ENCODE data around the gene FOXE1.

FOXE1 gene

GRCh38 chr9:97848480-97849237 is 4.4 kb upstream of the FOXE1 start:
- no peak for DNase-seq (ENCODE audit: low spot score)

DNA sequence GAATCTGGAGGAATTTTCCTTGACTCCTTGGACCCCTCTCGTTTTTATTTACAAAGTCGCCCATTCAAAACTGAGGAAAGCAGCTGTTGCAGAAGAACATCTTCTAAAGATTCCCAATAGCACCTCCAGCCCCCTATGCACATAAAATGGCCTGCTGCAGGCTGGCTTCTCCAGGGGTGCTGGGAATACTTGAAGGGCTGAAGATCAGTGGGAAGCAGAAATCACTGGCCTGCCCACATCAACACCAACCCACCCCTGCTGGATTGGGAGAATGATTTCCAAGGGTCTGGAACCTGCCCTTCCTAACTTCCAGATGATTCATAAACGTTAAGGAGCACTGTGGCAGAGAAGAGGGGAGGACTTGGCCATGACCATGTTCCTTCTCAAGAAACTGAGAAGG is 3.0 kb upstream of the FOXE1 start:
- DNase-seq (ENCODE audit: low spot score), result no peak

DNA sequence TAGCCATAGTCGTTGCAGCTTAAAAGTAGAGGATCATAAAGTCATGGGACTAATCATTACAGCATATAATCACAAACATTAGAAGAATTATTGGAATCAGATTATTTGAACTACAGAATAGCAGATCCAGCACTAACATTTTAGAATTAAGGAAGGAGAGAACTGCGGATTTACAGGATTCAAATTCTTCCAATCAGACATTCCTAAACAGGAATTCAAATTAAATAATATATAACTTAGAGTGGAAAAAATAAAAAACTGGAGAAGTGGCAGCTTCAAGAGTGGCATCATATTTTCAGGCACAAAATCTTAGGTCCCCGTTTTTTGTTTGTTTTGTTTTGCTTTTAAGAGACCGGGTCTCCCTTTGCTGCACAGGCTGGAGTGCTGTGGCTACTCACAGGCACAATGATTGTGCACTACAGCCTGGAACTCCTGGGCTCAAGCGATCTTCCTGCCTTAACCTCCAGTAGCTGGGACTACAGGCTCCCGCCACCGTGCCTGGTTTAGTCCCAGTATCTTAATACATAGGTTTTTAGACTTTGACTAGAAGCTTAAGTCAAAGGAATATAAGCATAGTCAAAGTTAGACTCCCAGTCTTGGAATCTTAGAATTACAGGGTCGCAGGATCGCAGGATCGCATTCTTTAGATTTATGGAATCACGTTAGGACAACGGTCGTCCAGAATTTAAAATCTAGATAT is 2.1 kb upstream of the FOXE1 start:
- DNase-seq (ENCODE audit: low spot score), result no peak

DNA sequence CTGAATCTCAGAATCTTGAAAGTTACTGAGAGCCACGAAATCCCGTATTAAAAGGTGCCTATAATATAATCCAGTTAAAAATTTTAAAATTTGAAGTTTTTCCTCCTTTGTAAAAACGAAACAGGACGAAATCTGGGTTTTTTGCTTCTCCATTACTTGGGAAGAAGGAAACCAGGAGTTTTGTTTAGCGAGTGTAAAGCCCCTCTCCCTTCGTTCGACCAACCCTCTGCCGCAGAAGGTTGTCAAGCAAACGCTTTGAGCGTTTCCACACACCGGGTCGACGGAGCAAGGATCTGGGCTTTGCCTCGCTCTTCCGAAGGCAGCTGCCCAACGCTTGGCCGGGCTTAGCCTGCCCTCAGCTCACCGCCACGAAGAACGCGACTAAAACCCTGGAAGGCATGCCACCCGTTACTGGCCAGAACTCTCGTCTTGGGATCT is 1.6 kb upstream of the FOXE1 start:
- no peak for DNase-seq (ENCODE audit: low spot score)

- DNase-seq (ENCODE audit: low spot score), result no peak
Observed at GRCh38 chr9:97852001-97852398, 1.0 kb upstream of the FOXE1 start.

DNA sequence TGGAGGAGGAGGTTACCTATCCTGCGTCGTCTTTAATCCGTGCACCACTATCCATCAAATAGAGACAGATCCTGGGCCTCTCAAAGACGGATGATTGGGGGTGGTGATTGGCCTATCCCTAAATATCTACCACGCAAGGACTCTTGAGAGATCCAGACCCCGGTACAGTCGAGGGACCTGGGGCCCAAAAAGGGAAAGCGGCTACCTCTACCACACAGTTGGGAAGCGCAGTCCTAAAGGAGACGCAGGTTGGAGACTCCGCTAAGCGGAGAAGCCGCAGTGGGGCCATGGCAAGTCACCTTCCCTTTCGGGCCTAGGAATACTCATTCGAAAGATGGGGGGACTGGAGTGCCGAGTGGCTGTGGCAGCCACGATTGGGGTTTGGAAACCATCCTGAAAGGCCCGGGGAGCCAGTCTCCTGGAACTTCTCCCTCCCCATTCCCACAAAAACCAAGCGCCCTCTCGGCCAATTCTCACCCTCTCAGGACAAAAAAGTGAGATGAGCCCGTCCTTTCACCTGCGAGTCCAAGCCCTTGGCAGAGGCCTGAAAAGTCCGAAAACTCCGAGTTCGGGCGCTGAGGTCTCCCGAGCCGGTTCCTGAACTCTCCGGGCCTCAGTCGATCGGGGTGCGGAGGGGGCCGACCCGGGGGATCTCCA is 499 bp upstream of the FOXE1 start:
- DNase-seq (ENCODE audit: low spot score), result no peak

- no peak for DNase-seq (ENCODE audit: low spot score)
Observed at GRCh38 chr9:97853844-97854695, 1.0 kb downstream of the FOXE1 start.

- DNase-seq (ENCODE audit: low spot score), result no peak
Observed at GRCh38 chr9:97854696-97855485, 1.9 kb downstream of the FOXE1 start.

DNA sequence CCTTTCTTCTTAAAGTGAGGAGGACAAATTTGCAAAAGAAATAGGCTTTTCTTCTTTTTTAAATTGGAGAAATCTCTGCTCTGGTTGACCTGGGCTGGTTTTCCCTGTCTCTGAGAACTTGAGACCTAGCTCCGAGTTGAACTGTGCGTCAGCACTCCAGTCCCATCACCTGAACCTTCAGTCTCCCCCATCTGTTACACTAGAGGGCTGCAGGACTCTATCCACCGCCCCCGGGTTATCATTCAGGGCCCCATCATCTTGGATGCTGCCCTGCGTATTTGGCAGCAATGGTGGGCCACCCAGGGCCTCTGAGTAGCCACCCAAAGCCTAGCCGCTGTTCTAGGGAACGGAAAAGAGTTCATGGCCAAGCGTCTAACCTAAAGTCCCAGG is 2.5 kb downstream of the FOXE1 start:
- no peak for DNase-seq (ENCODE audit: low spot score)

- DNase-seq (ENCODE audit: low spot score), result no peak
Observed at GRCh38 chr9:97855899-97856298, 2.9 kb downstream of the FOXE1 start.

GRCh38 chr9:97856857-97857605 is 4.0 kb downstream of the FOXE1 start:
- no peak for DNase-seq (ENCODE audit: low spot score)

DNA sequence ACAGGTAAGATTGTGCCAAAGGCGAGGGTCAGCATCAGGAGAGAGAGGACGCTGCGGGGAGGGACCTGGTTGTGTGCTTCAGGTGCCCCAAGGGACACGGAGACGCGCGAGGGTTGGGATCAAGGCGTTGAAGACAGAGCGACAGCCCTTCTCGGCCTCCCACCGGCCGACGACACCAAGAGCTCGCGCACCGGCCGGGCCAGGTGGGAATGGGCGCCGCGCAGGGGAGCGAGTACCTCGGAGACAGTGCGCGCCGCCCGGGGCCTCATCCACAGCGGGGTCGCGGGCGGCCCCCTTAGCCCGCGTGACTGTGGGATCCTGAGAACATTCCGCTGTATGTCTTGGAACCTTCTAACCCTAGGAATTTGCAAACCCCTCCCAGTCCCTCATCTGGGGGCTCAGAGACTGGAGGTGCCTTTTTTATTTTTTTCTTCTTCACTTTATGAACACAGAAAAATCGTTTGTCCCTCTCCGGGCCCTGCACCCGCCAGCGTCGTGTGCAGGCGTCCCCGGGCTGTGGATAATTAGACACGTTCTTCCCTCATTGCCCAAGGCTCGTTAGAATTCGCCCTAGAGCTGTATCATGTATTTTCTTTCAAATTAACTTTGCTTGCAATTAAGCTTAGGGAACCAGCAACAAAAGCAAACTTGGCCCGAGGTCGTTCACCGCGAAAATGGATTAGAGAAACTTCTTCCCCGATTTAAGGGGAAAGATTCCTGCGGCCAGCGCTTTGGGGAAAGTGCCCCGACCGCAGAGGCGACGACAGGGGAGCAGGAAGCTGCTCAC is 4.8 kb downstream of the FOXE1 start:
- no peak for DNase-seq (ENCODE audit: low spot score)

DNA sequence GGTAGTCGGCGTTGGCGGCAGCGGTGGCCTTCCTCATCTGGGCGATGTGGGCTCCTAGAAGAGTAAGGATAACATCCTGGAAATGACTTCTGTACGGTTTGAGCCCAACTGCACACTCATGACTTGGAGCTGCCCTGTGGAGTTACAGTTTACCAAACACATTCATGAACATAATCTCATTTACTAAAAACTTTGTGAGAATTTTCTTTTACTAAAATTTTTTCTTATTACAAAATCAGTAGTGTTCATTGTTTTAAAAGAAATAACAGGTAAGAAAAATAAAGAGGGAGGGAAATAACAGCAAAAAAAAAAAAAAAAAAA is 5.3 kb downstream of the FOXE1 start:
- DNase-seq (ENCODE audit: low spot score), result no peak

DNA sequence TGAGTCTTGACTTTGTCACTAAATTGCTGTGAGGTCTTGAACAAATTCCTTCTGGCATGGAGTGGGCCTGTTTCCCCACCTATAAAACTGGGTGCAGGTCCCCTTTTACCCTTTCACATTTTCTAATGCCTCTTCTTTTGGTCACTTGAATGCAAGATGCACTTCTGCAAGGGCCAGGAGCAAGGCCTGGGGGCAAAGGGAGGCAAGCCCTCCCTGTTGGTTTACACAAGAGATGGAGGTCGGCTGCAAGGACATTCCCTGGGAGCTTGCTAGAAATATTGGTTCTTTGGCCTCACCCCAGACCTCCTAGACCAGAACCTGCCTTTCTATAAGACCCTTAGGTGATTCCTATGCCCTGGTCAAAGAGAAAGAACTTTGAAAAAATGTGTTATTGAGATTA is 5.8 kb downstream of the FOXE1 start:
- no peak for DNase-seq (ENCODE audit: low spot score)

GRCh38 chr9:97859346-97859745 is 6.3 kb downstream of the FOXE1 start:
- no peak for DNase-seq (ENCODE audit: low spot score)

- no peak for DNase-seq (ENCODE audit: low spot score)
Observed at GRCh38 chr9:97860451-97861147, 7.6 kb downstream of the FOXE1 start.

GRCh38 chr9:97861148-97861475 is 8.1 kb downstream of the FOXE1 start:
- no peak for DNase-seq (ENCODE audit: low spot score)

GRCh38 chr9:97863314-97863713 is 10.3 kb downstream of the FOXE1 start:
- DNase-seq (ENCODE audit: low spot score), result no peak

GRCh38 chr9:97864396-97864795 is 11.4 kb downstream of the FOXE1 start:
- no peak for DNase-seq (ENCODE audit: low spot score)

DNA sequence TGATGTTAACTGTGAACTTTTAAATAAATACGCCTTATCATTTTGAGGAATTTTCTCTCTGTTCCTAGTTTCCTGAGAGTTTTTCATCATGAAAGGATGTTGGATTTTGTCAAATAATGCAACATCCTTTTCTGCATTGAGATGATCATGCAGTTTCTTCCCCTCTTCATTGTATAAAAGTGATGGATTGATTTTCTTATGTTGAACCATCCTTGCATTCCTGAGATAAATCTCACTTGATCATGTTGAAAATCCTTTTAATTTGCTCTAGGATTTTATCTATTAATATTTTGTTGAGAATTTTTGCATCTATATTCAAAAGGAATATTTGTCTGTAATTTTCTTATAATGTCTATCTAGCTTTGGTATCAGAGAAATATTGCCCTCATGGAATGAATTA is 13.3 kb downstream of the FOXE1 start:
- no peak for DNase-seq (ENCODE audit: low spot score)
